Activated B cell treated with CpG ODN at 0.5 μM for 24 hours (primary cell): ENCODE measurements around the gene IL1RAPL1. TPM values are rescaled to one million over a fixed set of nuclear protein-coding genes. Genes with fewer than 3 reads are reported as not detected.

Experiments used
- ATAC-seq: fragments of 200-7000 bp; cut with Tn5 transposase; one replicate; pipeline ENCODE4 v1.10.0; 2021; ENCODE audit warnings: low read depth, mild to moderate bottlenecking, moderate library complexity
- CTCF ChIA-PET: fragments of 350-600 bp; sonication (Branson Sonifier 250); formaldehyde crosslinking; loops from one replicate; lab custom pipeline; 2021; ENCODE audit warnings: antibody characterized with exemption; lab: Charles Lee
- POLR2A ChIA-PET: fragments of 350-600 bp; sonication (Branson Sonifier 250); formaldehyde crosslinking; loops from one replicate; lab custom pipeline; 2021; ENCODE audit warnings: antibody characterized with exemption; lab: Charles Lee
- DNase-seq: peaks from one replicate; pipeline ENCODE4 v3.0.0; 2022
- H3K27ac Mint-ChIP-seq: one replicate; pipeline ENCODE4 v1.8.0; 2020; ENCODE audit warnings: mixed read lengths
- H3K27me3 Mint-ChIP-seq: one replicate; pipeline ENCODE4 v1.8.0; 2021; ENCODE audit warnings: mixed read lengths
- H3K36me3 Mint-ChIP-seq: one replicate; pipeline ENCODE4 v1.8.0; 2021; ENCODE audit warnings: low read depth, mixed read lengths
- H3K4me1 Mint-ChIP-seq: one replicate; pipeline ENCODE4 v1.8.0; 2021; ENCODE audit warnings: mixed read lengths
- H3K4me3 Mint-ChIP-seq: one replicate; pipeline ENCODE4 v1.8.0; 2020; ENCODE audit warnings: mild to moderate bottlenecking, mixed read lengths
- H3K9me3 Mint-ChIP-seq: one replicate; pipeline ENCODE4 v1.8.0; 2020; ENCODE audit warnings: mixed read lengths
- intact Hi-C: fragments of 100-400 bp; cut with micrococcal nuclease; formaldehyde crosslinking; loops from one replicate; pipeline ENCODE4 v1.15.1; 2024
- total RNA-seq: library from RNA; stranded (reverse); gene quantifications from 2 replicates; pipeline ENCODE4 v1.2.3, GENCODE V29; 2022
- TF ChIP-seq, protein P1 (sequence below): fragments of 200-600 bp; IDR thresholded peaks from one replicate; pipeline ENCODE4 v1.8.0; 2022; ENCODE audit warnings: antibody characterized with exemption, mild to moderate bottlenecking

IL1RAPL1 gene
- total RNA-seq, 1 donor from 2014 or later: not detected

DNA sequence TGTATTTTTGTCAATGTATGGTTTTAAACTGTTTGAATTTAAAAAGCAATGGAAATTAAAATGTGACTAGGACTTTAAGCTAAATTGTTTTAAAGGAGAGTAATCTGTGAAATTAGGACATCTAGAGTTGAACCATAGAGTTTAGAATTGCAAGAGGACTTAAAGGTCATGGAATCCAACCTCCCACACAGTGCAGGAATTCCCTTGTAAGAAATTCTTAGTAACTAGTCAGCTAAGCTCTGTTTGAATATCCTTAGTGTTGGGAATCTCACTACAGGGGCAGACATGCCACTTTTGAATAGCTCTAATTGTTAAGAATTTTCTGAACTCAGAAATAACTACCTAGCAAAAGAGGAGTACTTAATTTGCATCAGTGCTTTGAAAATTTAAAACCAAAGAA, 292.9 kb downstream of the IL1RAPL1 start:
- Mint-ChIP-seq H3K27ac (no peak overlapping the region), H3K36me3 (no peaks in the 10 kb centered on the region), H3K4me3 (no peak overlapping the region), H3K4me1 (no peaks in the 10 kb centered on the region), H3K27me3 (no peaks in the 10 kb centered on the region), H3K9me3 (peaks cover 2% of the 10 kb centered on the region)
- POLR2A ChIA-PET: no interaction called here
- ATAC-seq: no peak
- intact Hi-C loops: no loop called here
- CTCF ChIA-PET: no interaction called here
- TF ChIP-seq, protein P1, sequence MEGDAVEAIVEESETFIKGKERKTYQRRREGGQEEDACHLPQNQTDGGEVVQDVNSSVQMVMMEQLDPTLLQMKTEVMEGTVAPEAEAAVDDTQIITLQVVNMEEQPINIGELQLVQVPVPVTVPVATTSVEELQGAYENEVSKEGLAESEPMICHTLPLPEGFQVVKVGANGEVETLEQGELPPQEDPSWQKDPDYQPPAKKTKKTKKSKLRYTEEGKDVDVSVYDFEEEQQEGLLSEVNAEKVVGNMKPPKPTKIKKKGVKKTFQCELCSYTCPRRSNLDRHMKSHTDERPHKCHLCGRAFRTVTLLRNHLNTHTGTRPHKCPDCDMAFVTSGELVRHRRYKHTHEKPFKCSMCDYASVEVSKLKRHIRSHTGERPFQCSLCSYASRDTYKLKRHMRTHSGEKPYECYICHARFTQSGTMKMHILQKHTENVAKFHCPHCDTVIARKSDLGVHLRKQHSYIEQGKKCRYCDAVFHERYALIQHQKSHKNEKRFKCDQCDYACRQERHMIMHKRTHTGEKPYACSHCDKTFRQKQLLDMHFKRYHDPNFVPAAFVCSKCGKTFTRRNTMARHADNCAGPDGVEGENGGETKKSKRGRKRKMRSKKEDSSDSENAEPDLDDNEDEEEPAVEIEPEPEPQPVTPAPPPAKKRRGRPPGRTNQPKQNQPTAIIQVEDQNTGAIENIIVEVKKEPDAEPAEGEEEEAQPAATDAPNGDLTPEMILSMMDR: no peak
- DNase-seq: no peak

DNA sequence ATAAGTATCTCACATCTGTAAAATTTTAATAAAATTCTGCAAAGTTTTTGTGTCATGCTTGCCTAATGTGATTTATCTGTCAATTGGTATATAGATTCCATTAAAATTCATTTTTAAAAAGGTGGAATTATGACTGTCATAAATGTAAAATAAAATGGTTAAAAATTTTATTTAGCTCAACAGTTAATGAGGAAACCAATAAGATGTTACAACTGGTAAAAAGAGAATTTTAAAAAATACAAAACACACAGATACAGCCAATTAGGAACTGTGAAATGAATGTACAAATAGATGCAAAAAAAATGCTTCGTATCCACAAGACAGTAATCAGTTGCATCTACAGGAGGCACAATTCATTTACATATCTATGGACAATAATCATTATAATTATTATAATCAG, 297.6 kb downstream of the IL1RAPL1 start:
- Mint-ChIP-seq H3K36me3 (no peaks in the 10 kb centered on the region), H3K27me3 (no peaks in the 10 kb centered on the region), H3K27ac (no peak overlapping the region), H3K4me1 (no peaks in the 10 kb centered on the region), H3K4me3 (no peak overlapping the region), H3K9me3 (no peaks in the 10 kb centered on the region)
- intact Hi-C loops: no loop called here
- DNase-seq: no peak
- TF ChIP-seq, protein P1: no peak
- CTCF ChIA-PET: no interaction called here
- POLR2A ChIA-PET: no interaction called here
- no peak for ATAC-seq

DNA sequence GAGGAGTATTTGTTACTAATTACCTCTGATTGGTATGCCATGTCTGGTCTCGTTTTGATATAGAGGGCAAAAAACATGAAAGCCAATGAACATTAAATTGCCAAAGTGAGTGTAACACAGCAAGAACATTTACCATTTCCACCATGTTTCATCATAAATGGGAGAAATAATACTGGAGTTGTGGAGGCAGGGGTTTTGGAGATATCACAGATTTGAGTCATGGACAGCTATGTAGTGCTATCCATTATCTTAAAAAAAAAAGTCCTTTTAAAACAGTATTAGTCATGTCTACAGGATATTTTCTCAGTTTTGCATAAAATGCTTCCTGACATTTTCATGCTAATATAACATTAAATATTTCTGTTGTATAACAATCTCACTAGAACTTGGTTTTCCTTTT, 301.2 kb downstream of the IL1RAPL1 start:
- Mint-ChIP-seq H3K36me3 (no peaks in the 10 kb centered on the region), H3K27ac (no peak overlapping the region), H3K4me3 (no peak overlapping the region), H3K27me3 (no peaks in the 10 kb centered on the region), H3K9me3 (no peaks in the 10 kb centered on the region), H3K4me1 (no peaks in the 10 kb centered on the region)
- ChIA-PET CTCF (no interaction called here), POLR2A (no interaction called here)
- DNase-seq (no peak), ATAC-seq (no peak)
- TF ChIP-seq, protein P1: no peak
- intact Hi-C loops: no loop called here

DNA sequence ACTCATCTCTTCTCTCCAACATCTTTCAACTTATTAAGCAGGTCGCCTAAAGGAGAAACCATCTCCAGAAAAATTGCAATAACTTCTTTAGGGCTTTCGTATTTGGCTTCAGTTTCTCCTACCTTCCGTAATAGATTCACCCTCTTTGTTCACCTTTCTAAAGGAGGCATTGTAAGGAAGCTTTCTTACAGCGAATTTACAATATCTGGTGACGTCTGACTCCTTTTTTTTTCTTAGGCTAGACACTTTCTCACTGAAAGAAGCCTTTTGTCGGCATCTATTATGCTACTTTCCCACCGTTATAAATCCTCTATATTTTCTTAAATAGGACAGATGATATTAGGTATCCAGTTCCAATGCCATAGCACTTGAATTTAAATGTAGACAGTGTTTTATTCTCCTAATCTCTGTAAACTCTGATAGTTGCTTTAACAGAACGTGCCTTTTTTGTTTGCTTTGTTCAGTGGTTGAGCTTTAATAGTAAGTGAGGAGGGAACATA, 302.4 kb downstream of the IL1RAPL1 start:
- no peaks in the 10 kb centered on the region for H3K36me3 Mint-ChIP-seq
- ChIA-PET CTCF (no interaction called here), POLR2A (no interaction called here)
- H3K27ac Mint-ChIP-seq: no peak overlapping the region
- H3K27me3 Mint-ChIP-seq: no peaks in the 10 kb centered on the region
- ATAC-seq (no peak), DNase-seq (no peak)
- TF ChIP-seq, protein P1: no peak
- no peaks in the 10 kb centered on the region for H3K9me3 Mint-ChIP-seq
- H3K4me3 Mint-ChIP-seq: no peak overlapping the region
- no peaks in the 10 kb centered on the region for H3K4me1 Mint-ChIP-seq
- intact Hi-C loops: no loop called here

DNA sequence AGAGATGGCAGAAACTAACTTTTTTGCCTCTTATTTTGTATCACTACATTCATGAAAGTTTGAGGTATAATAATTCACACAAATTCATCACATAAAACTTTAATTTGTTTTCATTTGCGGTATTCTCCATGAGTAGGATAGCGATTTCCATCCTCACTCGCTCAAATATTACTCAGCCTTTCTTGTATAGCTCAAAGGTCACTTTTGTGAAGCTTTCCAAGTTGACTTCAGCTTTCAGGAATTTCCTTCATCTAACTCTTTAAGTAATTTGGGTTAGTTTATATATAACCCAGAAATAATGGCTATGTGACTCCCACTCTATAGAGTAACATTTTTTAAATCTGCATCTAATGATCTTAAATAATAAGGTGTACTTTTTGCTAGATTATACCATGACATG, 314.4 kb downstream of the IL1RAPL1 start:
- TF ChIP-seq, protein P1: no peak
- no peaks in the 10 kb centered on the region for H3K4me1 Mint-ChIP-seq
- no peaks in the 10 kb centered on the region for H3K27me3 Mint-ChIP-seq
- peaks cover 4% of the 10 kb centered on the region for H3K9me3 Mint-ChIP-seq
- POLR2A ChIA-PET: no interaction called here
- H3K27ac Mint-ChIP-seq: no peak overlapping the region
- CTCF ChIA-PET: no interaction called here
- intact Hi-C loops: no loop called here
- H3K36me3 Mint-ChIP-seq: no peaks in the 10 kb centered on the region
- H3K4me3 Mint-ChIP-seq: no peak overlapping the region
- ATAC-seq (no peak), DNase-seq (no peak)
